H1 (cell line): ENCODE measurements around the gene C1orf210.

ENCODE experiments used
- CHD2 ChIP-seq: IDR thresholded peaks from 2 replicates; pipeline ENCODE4 v1.6.1; 2012; ENCODE audit warnings: low read length, improper control_type of control experiment
- EGR1 ChIP-seq: IDR thresholded peaks from 2 replicates; pipeline ENCODE4 v1.6.1; 2011; ENCODE audit warnings: low read depth, low read length, borderline replicate concordance
- EZH2 ChIP-seq: fragments of 200-600 bp; sonication (generic); IDR thresholded peaks from 2 replicates; pipeline ENCODE4 v1.7.1; 2012; ENCODE audit warnings: low read depth, mild to moderate bottlenecking, moderate library complexity, low read length, inconsistent platforms; ENCODE audit not compliant: severe bottlenecking
- HDAC6 ChIP-seq: IDR thresholded peaks from one replicate; pipeline ENCODE4 v1.7.1; 2012; ENCODE audit warnings: low read depth, mild to moderate bottlenecking, inconsistent platforms, low read length, moderate library complexity
- POLR2A ChIP-seq, 2 experiments: IDR thresholded peaks; 1 replicate in 1 of 2; 2 replicates in 1 of 2; pipeline ENCODE4 v1.6.1; 2011; ENCODE audit warnings: low read depth in 2 of 2, low read length in 2 of 2, mild to moderate bottlenecking in 2 of 2; ENCODE audit errors: control extremely low read depth in 1 of 2
- POLR2AphosphoS5 ChIP-seq: IDR thresholded peaks from 2 replicates; pipeline ENCODE4 v1.6.1; 2011; ENCODE audit warnings: low read depth, low read length
- RAD21 ChIP-seq, 2 experiments: IDR thresholded peaks in 1 of 2; conservative IDR thresholded peaks in 1 of 2; 2 replicates each; pipeline ENCODE4 v1.6.1; 2011; ENCODE audit warnings: low read depth in 2 of 2, low read length in 2 of 2, improper control_type of control experiment in 1 of 2, inconsistent platforms in 1 of 2, mild to moderate bottlenecking in 1 of 2, moderate library complexity in 1 of 2
- RFX5 ChIP-seq: IDR thresholded peaks from 2 replicates; pipeline ENCODE4 v1.6.1; 2011; ENCODE audit warnings: low read depth, low read length, improper control_type of control experiment, borderline replicate concordance
- TEAD4 ChIP-seq: IDR thresholded peaks from 2 replicates; pipeline ENCODE4 v1.6.1; 2012; ENCODE audit warnings: low read depth, low read length, inconsistent platforms, mixed read lengths
- TF ChIP-seq, protein P1 (sequence below), 3 experiments: IDR thresholded peaks; 1 replicate in 2 of 3; 2 replicates in 1 of 3; pipeline versions ENCODE4 v1.5.1 to v1.6.1; 2011; ENCODE audit warnings: low read length in 3 of 3, mild to moderate bottlenecking in 3 of 3, inconsistent platforms in 2 of 3, low read depth in 1 of 3, moderate library complexity in 1 of 3; ENCODE audit not compliant: insufficient read depth in 1 of 3; ENCODE audit errors: control extremely low read depth in 1 of 3
- TF ChIP-seq, protein P2 (sequence below): IDR thresholded peaks from 2 replicates; pipeline ENCODE4 v1.6.1; 2012; ENCODE audit warnings: low read length, inconsistent platforms

DNA sequence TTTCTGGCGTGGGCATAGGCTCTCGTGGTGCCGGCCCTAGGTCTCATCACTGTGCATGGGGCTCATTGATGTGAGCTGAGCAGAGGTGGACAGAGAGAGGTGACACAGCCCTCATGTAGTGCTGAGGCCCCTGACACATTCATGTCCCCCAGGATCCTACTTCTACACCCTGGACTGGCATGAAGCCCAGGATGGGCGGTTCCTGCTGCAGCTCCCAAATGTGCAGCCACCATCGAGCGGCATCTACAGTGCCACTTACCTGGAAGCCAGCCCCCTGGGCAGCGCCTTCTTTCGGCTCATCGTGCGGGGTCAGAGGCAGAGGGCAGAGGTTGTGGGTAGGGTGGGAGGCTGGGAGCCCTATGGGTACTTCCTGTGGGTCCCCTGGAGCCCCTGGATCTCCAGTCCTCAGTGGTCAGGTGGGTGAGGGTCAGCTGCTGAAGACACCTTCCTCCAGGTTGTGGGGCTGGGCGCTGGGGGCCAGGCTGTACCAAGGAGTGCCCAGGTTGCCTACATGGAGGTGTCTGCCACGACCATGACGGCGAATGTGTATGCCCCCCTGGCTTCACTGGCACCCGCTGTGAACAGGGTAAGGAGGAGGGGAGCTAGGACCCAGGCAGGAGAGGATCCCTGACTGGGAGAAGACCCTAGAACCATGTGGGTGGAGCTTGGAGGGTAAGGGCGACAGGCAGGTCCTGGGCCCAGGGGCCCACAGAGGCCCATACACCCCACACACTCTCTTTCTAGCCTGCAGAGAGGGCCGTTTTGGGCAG lies 21.5 kb upstream of the C1orf210 start:
- no peak for TF ChIP-seq EZH2
- TF ChIP-seq POLR2AphosphoS5, result no peak
- TF ChIP-seq, protein P1, sequence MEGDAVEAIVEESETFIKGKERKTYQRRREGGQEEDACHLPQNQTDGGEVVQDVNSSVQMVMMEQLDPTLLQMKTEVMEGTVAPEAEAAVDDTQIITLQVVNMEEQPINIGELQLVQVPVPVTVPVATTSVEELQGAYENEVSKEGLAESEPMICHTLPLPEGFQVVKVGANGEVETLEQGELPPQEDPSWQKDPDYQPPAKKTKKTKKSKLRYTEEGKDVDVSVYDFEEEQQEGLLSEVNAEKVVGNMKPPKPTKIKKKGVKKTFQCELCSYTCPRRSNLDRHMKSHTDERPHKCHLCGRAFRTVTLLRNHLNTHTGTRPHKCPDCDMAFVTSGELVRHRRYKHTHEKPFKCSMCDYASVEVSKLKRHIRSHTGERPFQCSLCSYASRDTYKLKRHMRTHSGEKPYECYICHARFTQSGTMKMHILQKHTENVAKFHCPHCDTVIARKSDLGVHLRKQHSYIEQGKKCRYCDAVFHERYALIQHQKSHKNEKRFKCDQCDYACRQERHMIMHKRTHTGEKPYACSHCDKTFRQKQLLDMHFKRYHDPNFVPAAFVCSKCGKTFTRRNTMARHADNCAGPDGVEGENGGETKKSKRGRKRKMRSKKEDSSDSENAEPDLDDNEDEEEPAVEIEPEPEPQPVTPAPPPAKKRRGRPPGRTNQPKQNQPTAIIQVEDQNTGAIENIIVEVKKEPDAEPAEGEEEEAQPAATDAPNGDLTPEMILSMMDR (IDR thresholded peaks at IDR 0.05; ENCODE audit: control extremely low read depth in 1 of 3, insufficient read depth in 1 of 3, low read depth in 1 of 3, low read length in 3 of 3), result no peak
- no peak for TF ChIP-seq EGR1
- no peak for TF ChIP-seq HDAC6
- no peak for TF ChIP-seq POLR2A (IDR thresholded peaks at IDR 0.05; ENCODE audit: control extremely low read depth in 1 of 2, low read depth in 2 of 2, low read length in 2 of 2)
- TF ChIP-seq CHD2, result no peak
- TF ChIP-seq RFX5, result no peak
- no peak for TF ChIP-seq TEAD4
- TF ChIP-seq, protein P2, sequence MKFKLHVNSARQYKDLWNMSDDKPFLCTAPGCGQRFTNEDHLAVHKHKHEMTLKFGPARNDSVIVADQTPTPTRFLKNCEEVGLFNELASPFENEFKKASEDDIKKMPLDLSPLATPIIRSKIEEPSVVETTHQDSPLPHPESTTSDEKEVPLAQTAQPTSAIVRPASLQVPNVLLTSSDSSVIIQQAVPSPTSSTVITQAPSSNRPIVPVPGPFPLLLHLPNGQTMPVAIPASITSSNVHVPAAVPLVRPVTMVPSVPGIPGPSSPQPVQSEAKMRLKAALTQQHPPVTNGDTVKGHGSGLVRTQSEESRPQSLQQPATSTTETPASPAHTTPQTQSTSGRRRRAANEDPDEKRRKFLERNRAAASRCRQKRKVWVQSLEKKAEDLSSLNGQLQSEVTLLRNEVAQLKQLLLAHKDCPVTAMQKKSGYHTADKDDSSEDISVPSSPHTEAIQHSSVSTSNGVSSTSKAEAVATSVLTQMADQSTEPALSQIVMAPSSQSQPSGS, result no peak
- TF ChIP-seq RAD21 (IDR thresholded peaks at IDR 0.05 in 1 of 2, conservative IDR thresholded peaks at IDR 0.05 in 1 of 2; ENCODE audit: low read depth in 2 of 2, low read length in 2 of 2), result no peak
